Measurements from ENCODE around the gene ZP4.
"Not testable (repeated sequence)": the region's sequence is repeated elsewhere in the genome, so short reads cannot be mapped to it uniquely, and the experiment has no call there.

The ZP4 gene

DNA sequence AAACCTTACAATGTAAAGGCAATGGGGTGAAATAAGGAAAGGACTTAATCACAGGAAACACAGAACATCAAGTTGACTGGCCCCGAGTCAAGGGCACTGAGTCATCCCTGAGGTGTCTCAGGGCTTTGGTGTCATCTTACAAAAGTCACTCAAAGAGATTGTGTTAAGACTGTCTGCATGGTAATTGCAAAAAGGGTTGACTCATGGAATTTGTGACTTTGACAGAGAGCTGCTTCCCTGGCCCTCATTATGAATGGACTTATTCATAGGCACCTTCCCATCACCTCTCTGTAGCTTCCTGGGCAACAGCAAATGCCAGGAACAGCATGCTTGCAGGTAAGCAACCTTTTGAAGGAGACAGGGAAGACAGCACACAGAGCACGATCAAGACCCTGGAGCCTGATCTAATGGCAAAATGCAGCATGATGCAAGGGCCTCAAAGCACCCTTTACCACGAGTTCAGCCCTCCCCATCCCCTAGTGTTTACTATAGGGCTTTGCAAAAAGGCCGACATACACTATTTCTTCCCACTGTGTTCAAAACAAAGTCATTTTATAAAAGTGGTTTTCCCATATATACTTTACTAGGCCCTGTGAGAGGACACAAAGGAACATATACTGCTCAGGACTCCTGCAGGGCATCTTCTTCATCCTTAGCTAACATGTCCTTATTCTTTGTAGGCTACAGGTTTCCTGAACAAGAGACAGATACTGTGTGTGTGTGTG is 17.1 kb downstream of the ZP4 start:
- DNase-seq: no peak

GRCh38 chr1:237868817-237869600 is 21.7 kb downstream of the ZP4 start:
- no peak for DNase-seq

DNA sequence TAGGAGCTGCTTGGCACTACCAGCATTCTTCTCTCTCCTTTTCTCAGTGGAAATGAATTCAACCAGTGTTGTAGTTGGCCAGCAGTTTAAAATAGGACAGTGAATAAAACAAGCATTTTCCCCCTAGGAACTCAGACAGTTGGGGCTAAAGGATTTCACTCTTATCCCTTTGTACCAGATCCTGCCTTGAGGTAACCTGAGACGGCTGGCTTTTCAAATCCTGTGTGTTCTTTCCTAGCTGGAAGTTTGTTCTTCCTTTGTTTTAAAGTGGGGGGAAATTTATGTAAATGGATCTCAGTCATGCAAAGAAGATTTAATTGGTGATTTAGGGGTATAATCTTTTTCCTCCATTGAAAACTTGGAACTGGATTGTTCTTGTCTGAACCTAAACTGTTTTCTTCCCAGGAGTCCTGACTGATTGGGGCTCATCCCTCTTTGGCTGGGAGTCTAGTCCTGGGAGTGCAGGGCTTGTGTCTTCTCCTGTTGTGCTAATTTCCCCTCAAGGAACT is 23.3 kb downstream of the ZP4 start:
- no peak for DNase-seq

DNA sequence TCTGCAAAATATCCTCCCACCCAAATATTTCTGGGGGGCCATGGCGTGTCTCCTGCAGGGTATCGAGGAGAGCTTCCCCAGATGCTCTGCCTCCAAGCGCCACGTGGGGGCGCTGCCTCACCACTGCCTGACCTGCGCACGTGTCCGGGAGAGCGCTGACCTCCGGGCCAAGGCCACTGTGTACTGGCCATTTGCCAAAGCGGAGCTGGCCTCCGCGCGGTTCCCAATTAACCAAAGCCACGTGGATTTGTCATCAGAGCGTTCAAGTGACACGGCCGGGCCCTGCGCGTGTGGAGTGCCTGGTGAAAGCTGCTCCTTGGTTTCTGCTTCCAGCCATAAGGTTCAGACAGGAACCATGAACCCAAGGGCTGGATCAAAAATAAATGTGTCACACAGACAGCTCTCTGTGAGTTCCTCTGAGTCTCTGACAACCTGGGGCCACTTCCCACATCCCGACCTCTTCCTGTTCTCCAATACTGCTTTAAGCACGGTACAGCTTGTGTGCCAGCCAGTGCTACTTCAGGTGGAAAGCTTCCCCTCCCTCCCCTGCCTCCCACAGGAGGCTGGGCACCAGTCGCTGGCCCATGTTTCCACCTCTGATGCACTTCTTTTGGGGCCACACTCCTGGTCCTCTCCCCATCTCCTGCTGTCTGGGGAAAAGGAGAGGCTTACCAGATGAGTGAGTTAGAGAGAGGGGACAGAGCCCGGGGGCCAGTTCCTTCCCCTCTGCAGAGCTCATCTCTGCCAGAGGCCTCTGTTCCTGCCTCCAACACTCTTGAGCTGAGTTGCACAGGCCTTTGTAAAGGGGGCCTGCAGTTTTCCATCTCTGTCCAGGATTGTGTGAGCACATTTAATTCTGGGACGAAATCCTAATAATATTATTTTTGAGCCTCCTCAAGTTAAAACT is 26.1 kb downstream of the ZP4 start:
- DNase-seq: peak; percentile 32

- DNase-seq: no peak
These were observed 27.5 kb downstream of the ZP4 start for GRCh38 chr1:237863234-237863633.

- DNase-seq: no peak
These were observed 28.8 kb downstream of the ZP4 start for GRCh38 chr1:237861944-237862343.

DNA sequence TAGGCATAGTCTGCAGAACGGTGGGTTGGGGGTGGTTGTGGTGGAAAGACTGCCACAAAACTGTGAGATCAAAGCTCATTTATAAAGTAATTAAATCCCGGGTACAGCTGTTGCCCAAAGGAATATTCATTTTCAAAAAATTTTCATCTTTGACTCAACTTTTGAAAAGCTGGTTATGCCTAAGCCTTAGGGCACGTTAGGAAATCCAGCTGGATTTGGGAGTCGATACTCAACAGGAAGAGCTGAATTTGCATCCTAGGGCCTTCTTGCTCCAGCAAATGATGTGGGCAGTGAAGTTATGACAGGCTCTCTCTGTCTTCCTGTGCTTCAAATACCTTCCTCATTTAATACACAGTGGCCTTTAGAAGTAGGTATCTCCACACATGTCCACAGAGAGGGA is 31.7 kb downstream of the ZP4 start:
- no peak for DNase-seq

- DNase-seq: no peak
These were observed 33.3 kb downstream of the ZP4 start for GRCh38 chr1:237857455-237857854.

DNA sequence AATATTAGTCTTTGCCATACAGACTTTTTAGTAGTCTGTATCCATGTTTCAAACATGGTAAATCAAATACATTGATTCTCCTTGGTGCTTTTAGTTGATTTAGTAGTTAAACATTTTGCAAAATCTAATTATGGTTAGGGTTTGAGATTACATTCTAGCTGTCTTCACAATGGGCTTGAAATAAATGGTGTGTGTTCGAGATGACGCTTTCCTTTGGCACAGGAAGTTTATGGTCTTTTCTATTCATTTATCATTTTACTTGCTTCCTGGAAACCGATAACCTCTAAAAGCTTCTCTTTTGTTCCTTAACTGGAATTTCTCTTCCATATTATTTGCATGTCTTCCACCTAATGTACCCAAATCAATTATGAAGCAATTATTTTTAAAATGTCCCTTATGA is 38.4 kb downstream of the ZP4 start:
- no peak for DNase-seq

DNA sequence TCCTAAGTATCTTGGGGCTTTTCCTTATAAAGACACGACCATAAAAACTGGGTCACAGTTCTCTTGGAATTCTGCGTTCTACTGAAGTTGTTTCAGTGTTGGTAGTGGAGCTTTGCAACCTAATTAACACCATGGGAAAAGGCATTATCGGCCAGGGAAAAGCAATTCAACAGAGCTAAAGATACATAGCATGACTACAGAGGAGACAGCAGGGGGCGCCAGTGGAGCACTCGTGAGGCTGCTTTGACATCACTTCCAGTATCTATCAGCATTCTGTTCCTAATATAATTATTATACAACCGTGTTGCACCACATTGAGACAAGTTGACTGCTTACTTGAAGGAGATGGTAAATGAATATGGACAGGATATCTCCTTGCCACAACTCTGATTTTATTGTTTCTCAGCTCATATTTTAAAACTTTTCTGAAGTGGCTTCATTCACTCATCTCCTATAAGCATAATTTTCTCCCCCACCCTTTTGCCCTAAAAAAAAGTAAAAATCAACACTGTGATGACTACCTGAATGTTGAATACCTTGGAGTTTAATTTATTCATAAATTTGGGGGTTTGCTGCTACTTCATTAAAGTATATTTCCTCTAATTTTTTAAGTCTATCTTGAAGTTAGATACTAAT is 39.4 kb downstream of the ZP4 start:
- no peak for DNase-seq

- not testable (repeated sequence) for DNase-seq
These were observed 47.2 kb downstream of the ZP4 start for GRCh38 chr1:237843516-237843915.

- DNase-seq: no peak
These were observed 49.2 kb downstream of the ZP4 start for GRCh38 chr1:237841485-237841884.

- DNase-seq: no peak
These were observed 51.7 kb downstream of the ZP4 start for GRCh38 chr1:237838904-237839534.

GRCh38 chr1:237838320-237838719 is 52.4 kb downstream of the ZP4 start:
- DNase-seq: no peak

DNA sequence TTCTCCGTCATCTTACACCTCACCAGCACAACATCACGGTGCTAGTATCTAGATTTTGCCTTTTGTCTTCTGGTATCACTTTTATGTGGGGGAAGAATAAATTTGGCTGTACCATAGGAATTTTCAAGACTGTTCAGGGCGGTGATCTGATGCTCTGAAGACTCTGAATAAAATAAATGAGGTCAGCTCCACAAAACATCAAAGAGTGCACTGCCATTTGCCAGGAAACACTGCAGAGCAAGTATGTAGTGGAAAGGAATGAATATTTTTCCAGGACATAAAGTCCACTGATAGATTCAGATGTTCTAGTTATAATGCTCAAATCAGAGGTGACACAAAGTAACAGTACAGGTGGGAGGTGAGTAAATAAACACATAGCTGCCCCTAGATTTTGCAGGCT is 56.3 kb downstream of the ZP4 start:
- DNase-seq: no peak

GRCh38 chr1:237834048-237834447 is 56.7 kb downstream of the ZP4 start:
- no peak for DNase-seq

DNA sequence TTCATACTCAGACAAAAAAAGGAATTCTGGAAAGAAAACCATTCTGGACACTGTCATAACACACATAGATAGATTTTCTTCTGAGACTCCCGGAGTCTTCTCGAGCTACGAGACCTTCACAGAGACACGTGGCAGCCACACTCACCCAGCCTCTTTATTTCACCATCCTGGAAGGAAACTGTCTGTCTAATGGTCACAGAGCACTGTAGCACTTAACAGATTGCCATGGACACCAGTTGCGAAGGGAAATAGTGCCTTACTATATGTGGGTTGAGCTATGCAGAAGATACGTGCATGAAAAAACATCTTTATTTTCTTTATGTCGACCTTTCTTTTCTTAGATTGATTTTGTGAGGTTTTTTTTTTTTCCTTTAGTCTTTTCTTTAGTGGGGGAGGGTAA is 57.9 kb downstream of the ZP4 start:
- no peak for DNase-seq

All from activated CD4-positive, CD25-positive, alpha-beta regulatory T cell treated with anti-CD3 and anti-CD28 coated beads, Interleukin-2, amount 50 U/mL, for 72 hours (primary cell).